Lower leg skin (tissue), 4 donors: ENCODE results near the gene SULF2. TPM values are rescaled to one million over a fixed set of nuclear protein-coding genes. Genes with fewer than 3 reads are reported as not detected.

Experiments
- DNase-seq, 2 donors: peaks; one replicate each; pipeline ENCODE4 v3.0.0-alpha.2; 2019; ENCODE audit warnings: low spot score in 2 of 2
- H3K4me3 ChIP-seq: fragments of 200-600 bp; sonication (generic); 2 replicates; pipeline ENCODE4 v1.5.1; 2017; ENCODE audit warnings: mild to moderate bottlenecking, low read depth; ENCODE audit not compliant: poor library complexity, severe bottlenecking
- POLR2A ChIP-seq, 2 donors: fragments of 450-650 bp; IDR thresholded peaks; one replicate each; pipeline ENCODE4 v1.6.1; 2016 to 2017; ENCODE audit warnings: antibody characterized with exemption in 2 of 2, mild to moderate bottlenecking in 1 of 2, moderate library complexity in 1 of 2
- WGBS, 2 donors: methylation state at CpG; one replicate each; pipeline ENCODE4 v1.1.5; 2018; 5-methylcytosine and 5-hydroxymethylcytosine counted together
- intact Hi-C: fragments of 100-400 bp; cut with DNase I; formaldehyde crosslinking; loops from one replicate; pipeline ENCODE4 v1.15.0; 2023; ENCODE audit warnings: low total_unique reads
- total RNA-seq, 4 donors: library from RNA; depleted of rRNA; stranded (reverse); fragments of >200 nt; gene quantifications; one replicate each; pipeline ENCODE4 v1.1.0, GENCODE V29; 2016
- TF ChIP-seq, protein P1 (sequence below), 3 donors: fragments of 450-650 bp; IDR thresholded peaks; one replicate each; pipeline ENCODE4 v1.5.1; 2016; ENCODE audit warnings: antibody characterized with exemption in 3 of 3, mild to moderate bottlenecking in 3 of 3, moderate library complexity in 2 of 3

Gene SULF2
- total RNA-seq, 4 donors from 2014 or later, result 18.3 to 83.0 (median 28.0) TPM

DNA sequence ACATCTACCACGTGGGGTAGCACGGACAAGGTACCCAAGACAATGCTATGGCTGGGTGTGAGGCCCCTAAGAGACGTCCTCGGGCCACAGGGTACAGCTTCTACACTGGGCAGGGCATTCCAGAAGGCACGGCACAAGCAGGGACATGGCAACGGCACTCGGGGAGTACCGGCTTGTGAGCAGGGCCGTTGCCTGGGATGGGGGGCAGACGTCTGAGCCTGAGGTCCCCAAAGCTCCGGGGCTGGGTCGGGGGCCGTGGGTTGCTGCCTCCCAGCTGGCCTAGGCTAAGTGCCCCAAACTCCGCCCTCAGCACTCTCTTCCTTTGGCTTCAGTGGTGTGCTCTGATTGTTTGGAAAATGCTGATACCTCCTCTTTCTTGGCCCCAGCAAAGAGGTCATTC is 110.6 kb downstream of the SULF2 start:
- TF ChIP-seq, protein P1, sequence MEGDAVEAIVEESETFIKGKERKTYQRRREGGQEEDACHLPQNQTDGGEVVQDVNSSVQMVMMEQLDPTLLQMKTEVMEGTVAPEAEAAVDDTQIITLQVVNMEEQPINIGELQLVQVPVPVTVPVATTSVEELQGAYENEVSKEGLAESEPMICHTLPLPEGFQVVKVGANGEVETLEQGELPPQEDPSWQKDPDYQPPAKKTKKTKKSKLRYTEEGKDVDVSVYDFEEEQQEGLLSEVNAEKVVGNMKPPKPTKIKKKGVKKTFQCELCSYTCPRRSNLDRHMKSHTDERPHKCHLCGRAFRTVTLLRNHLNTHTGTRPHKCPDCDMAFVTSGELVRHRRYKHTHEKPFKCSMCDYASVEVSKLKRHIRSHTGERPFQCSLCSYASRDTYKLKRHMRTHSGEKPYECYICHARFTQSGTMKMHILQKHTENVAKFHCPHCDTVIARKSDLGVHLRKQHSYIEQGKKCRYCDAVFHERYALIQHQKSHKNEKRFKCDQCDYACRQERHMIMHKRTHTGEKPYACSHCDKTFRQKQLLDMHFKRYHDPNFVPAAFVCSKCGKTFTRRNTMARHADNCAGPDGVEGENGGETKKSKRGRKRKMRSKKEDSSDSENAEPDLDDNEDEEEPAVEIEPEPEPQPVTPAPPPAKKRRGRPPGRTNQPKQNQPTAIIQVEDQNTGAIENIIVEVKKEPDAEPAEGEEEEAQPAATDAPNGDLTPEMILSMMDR (IDR thresholded peaks at IDR 0.05), result no peak
- no peak for TF ChIP-seq POLR2A (IDR thresholded peaks at IDR 0.05)
- H3K4me3 ChIP-seq, result no peak overlapping the region
- intact Hi-C loops, result no loop called here
- DNase-seq, result peak in 1 of 2 donors; percentile 76
- WGBS, 2 donors, result 85 to 96% methylated on average over 11 to 14 of the region's 14 CpGs

- no peak overlapping the region for H3K4me3 ChIP-seq
- intact Hi-C loops, result no loop called here
- 97 to 99% methylated on average over 11 to 15 of the region's 15 CpGs for WGBS, 2 donors
- TF ChIP-seq, protein P1 (IDR thresholded peaks at IDR 0.05), result no peak
- TF ChIP-seq POLR2A (IDR thresholded peaks at IDR 0.05), result no peak
- peak in 1 of 2 donors; percentile 77 for DNase-seq
Measured at GRCh38 chr20:47674145-47674544, 111.1 kb downstream of the SULF2 start.

- 91 to 95% methylated on average over 6 of the region's 6 CpGs for WGBS, 2 donors
- intact Hi-C loops, result no loop called here
- DNase-seq, result no peak
Measured at GRCh38 chr20:47673671-47673955, 111.7 kb downstream of the SULF2 start.

DNA sequence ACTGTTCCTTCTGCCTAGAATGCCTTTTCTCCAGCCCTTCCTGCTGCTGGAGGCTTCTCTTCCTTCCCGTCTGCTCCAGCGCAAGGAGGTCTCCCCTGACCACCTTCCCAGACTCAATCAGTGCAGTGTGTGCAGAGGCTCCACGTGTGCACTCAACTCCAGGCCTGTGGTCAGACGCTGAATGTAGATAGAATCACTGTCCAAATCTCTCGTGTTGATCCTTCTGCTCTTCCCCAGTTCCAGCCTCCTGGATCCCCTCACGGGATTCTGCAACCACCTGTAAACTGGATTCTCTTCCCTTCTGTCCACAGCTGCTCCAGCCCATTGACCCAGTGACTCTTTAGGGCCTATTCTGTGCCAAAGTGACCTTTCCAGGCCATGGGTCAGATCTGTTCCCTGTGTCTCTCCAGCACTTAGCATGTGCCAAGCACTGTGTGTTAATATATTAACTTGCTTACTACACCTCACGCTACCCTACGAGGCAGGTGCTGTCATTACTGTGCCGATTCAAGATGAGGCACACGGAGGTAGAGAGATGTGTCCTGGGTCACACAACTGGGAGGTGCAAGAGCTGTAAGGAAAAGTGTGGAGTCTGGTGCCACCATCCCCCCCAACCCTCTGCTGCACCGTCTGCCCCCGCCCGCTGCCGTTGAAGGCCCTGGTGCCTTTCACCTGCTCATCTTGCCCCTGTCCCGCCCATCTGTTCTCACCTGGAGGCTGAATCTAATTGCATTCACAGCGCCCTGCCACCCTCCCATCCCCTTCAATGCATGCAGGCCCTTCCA is 112.2 kb downstream of the SULF2 start:
- peak in 1 of 2 donors; percentile 70 for DNase-seq
- WGBS, 2 donors, result 94% methylated on average over 16 of the region's 16 CpGs
- TF ChIP-seq, protein P1 (IDR thresholded peaks at IDR 0.05), result no peak
- TF ChIP-seq POLR2A (IDR thresholded peaks at IDR 0.05), result no peak
- H3K4me3 ChIP-seq, result no peak overlapping the region
- intact Hi-C loops, result no loop called here

More at GRCh38 chr20:47673671-47673955, 111.7 kb downstream of the SULF2 start:
- TF ChIP-seq, protein P1 (IDR thresholded peaks at IDR 0.05), result no peak
- TF ChIP-seq POLR2A (IDR thresholded peaks at IDR 0.05), result no peak
- no peak overlapping the region for H3K4me3 ChIP-seq

- peak in 1 of 2 donors; percentile 68 for DNase-seq
- 90 to 94% methylated on average over 15 of the region's 15 CpGs for WGBS, 2 donors
- intact Hi-C loops, result no loop called here
- no peak overlapping the region for H3K4me3 ChIP-seq
- TF ChIP-seq POLR2A (IDR thresholded peaks at IDR 0.05), result no peak
- TF ChIP-seq, protein P1 (IDR thresholded peaks at IDR 0.05), result no peak
Measured at GRCh38 chr20:47672166-47672565, 113.1 kb downstream of the SULF2 start.

DNA sequence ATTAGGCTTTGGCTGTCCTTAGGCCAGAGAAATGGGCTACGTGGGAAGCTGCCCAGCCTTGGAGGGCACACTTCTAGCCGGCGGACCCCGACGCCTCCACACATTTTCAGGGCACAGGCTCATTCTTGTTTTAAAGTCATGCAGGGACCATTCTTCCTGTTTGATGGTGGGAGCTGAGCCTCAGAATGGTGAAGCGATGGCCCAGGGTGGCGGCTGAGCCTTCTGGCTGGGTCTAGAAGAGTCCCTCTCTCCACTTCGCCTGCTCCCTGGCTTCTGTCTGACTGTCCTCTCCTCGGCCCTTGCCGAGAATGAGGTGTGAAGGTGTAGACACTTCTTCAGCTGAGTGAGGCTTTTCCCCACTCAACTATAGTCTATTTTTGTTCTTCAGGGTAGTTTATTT is 114.4 kb downstream of the SULF2 start:
- DNase-seq, result peak in 1 of 2 donors; percentile 40
- WGBS, 2 donors, result 91 to 93% methylated on average over 10 of the region's 10 CpGs
- intact Hi-C loops, result no loop called here

More for the DNA sequence above, 114.4 kb downstream of the SULF2 start:
- TF ChIP-seq POLR2A (IDR thresholded peaks at IDR 0.05), result no peak
- TF ChIP-seq, protein P1 (IDR thresholded peaks at IDR 0.05), result no peak
- no peak overlapping the region for H3K4me3 ChIP-seq
